GM21526 (cell line): ENCODE results near the gene TRERF1.

Experiments used
- ATAC-seq: cut with Tn5 transposase; IDR thresholded peaks from one replicate; pipeline ENCODE4 v1.9.1; 2021; ENCODE audit warnings: moderate library complexity; ENCODE audit not compliant: unreplicated experiment, low FRiP score

Gene TRERF1

GRCh38 chr6:42428326-42429041, 23.2 kb downstream of the TRERF1 start:
- no peak for ATAC-seq

GRCh38 chr6:42427871-42428270, 23.9 kb downstream of the TRERF1 start:
- no peak for ATAC-seq

GRCh38 chr6:42426191-42426590, 25.5 kb downstream of the TRERF1 start:
- ATAC-seq: no peak

GRCh38 chr6:42424906-42425474, 26.7 kb downstream of the TRERF1 start:
- ATAC-seq: no peak

GRCh38 chr6:42423244-42423643, 28.5 kb downstream of the TRERF1 start:
- no peak for ATAC-seq

GRCh38 chr6:42420741-42421140, 31.0 kb downstream of the TRERF1 start:
- no peak for ATAC-seq

GRCh38 chr6:42419490-42420280, 32.0 kb downstream of the TRERF1 start:
- ATAC-seq: no peak

- no peak for ATAC-seq
Observed at GRCh38 chr6:42418724-42419123, 33.0 kb downstream of the TRERF1 start.

- no peak for ATAC-seq
Observed at GRCh38 chr6:42417641-42418112, 34.0 kb downstream of the TRERF1 start.

- ATAC-seq: no peak
Observed at GRCh38 chr6:42411406-42411805, 40.3 kb downstream of the TRERF1 start.

GRCh38 chr6:42410861-42411260, 40.9 kb downstream of the TRERF1 start:
- no peak for ATAC-seq

GRCh38 chr6:42409581-42409980, 42.1 kb downstream of the TRERF1 start:
- no peak for ATAC-seq

- no peak for ATAC-seq
Observed at GRCh38 chr6:42407379-42407778, 44.3 kb downstream of the TRERF1 start.

- ATAC-seq: no peak
Observed at GRCh38 chr6:42406306-42407280, 45.1 kb downstream of the TRERF1 start.

GRCh38 chr6:42405021-42405420, 46.7 kb downstream of the TRERF1 start:
- ATAC-seq: no peak

GRCh38 chr6:42404484-42404883, 47.2 kb downstream of the TRERF1 start:
- no peak for ATAC-seq

GRCh38 chr6:42403831-42404230, 47.9 kb downstream of the TRERF1 start:
- ATAC-seq: no peak

- ATAC-seq: no peak
Observed at GRCh38 chr6:42403421-42403820, 48.3 kb downstream of the TRERF1 start.

GRCh38 chr6:42402184-42402583, 49.5 kb downstream of the TRERF1 start:
- peak; percentile 58 for ATAC-seq

- ATAC-seq: no peak
Observed at GRCh38 chr6:42401613-42401951, 50.1 kb downstream of the TRERF1 start.
